IgD-negative memory B cell (primary cell): ENCODE results near the gene IQCN. TPM values are rescaled to one million over a fixed set of nuclear protein-coding genes. Genes with fewer than 3 reads are reported as not detected.

ENCODE experiments used
- H3K27ac Mint-ChIP-seq, 3 donors: one replicate each; pipeline ENCODE4 v1.8.0; 2020 to 2022; ENCODE audit warnings: mild to moderate bottlenecking in 3 of 3, mixed read lengths in 3 of 3, moderate library complexity in 1 of 3
- H3K27me3 Mint-ChIP-seq: one replicate; pipeline ENCODE4 v1.8.0; 2021; ENCODE audit warnings: mixed read lengths
- H3K36me3 Mint-ChIP-seq: one replicate; pipeline ENCODE4 v1.8.0; 2020; ENCODE audit warnings: mild to moderate bottlenecking, mixed read lengths
- H3K4me1 Mint-ChIP-seq, 3 donors: one replicate each; pipeline ENCODE4 v1.8.0; 2020 to 2022; ENCODE audit warnings: mixed read lengths in 3 of 3, mild to moderate bottlenecking in 1 of 3
- H3K4me3 Mint-ChIP-seq, 4 donors: one replicate each; pipeline ENCODE4 v1.8.0; 2020 to 2022; ENCODE audit warnings: mild to moderate bottlenecking in 4 of 4, mixed read lengths in 4 of 4, moderate library complexity in 3 of 4
- H3K9me3 Mint-ChIP-seq, 3 donors: one replicate each; pipeline ENCODE4 v1.8.0; 2020 to 2021; ENCODE audit warnings: mixed read lengths in 3 of 3, mild to moderate bottlenecking in 1 of 3
- polyA plus RNA-seq: library from polyadenylated mRNA; unstranded; fragments of 300-500 nt; fragmentation: Illumina TruSeq; gene quantifications from one replicate; pipeline ENCODE4 v1.2.3, GENCODE V29; 2021

Gene IQCN
- polyA plus RNA-seq, 1 donor from 2014 or later, result 1.4 TPM

DNA sequence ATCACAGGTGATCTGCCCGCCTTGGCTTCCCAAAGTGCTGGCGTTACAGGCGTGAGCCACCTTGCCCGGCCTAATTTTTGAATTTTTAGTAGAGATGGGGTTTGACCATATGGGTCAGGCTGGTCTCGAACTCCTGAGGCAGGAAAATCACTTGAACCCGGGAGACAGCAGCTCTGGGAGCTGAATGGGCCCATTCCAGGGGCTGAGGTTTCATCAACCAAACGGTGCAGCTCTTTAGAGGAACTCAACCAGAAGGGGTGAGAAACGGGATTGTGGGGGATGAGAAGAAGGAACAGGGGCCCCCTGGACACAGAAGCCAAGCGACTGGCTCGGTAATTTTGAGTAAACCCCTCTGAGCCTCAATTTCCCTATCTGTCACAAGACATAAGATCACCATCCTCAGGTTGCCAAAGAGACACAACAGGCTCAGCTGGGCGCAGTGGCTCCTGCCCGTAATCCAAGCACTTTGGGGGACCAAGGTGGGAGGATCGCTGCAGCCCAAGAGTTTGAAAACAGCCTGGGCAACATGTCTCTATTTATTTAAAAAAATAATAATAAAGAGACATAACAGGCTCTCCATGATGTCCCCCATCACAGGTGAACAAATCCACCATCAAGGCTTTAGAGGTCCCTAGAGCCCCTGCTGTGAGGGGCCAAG is 562 bp downstream of the IQCN start:
- no peaks in the 10 kb centered on the region for H3K9me3 Mint-ChIP-seq

DNA sequence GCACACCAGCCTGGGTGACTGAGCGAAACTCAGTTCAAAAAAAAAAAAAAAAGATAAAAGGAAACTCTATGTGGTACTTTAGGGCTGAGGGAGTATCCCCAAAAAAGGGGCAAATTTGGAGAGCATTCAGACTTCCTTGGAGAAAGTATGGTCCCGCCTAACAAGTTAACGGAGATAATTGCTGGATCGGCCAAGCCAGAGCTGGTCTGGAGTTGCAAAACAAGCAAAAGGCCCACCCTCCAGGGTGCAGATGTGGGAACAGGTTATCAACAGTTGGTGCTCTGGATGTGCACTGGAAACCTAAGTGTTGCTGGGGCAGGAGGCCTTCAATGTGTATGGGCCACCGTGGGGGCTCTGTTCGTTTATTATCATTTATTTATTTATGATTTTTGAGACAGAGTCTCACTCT is 2.8 kb downstream of the IQCN start:
- H3K27me3 Mint-ChIP-seq, result no peaks in the 10 kb centered on the region
- H3K4me1 Mint-ChIP-seq, result peaks cover 2 to 17% (median 13%) of the 10 kb centered on the region in 3 donors
- H3K9me3 Mint-ChIP-seq, result no peaks in the 10 kb centered on the region
- H3K27ac Mint-ChIP-seq, result peak overlapping the region; percentile 83 to 100 (median 87)
- no peaks in the 10 kb centered on the region for H3K36me3 Mint-ChIP-seq
- H3K4me3 Mint-ChIP-seq, result peak overlapping the region in 1 of 4 donors; percentile 99

More for the DNA sequence above, 562 bp downstream of the IQCN start:
- Mint-ChIP-seq H3K27me3 (no peaks in the 10 kb centered on the region), H3K4me1 (peaks cover 7 to 20% (median 18%) of the 10 kb centered on the region in 3 donors), H3K4me3 (peak overlapping the region in 2 of 4 donors; percentile 58 to 99), H3K36me3 (no peaks in the 10 kb centered on the region), H3K27ac (peak overlapping the region; percentile 88 to 100 (median 95))

DNA sequence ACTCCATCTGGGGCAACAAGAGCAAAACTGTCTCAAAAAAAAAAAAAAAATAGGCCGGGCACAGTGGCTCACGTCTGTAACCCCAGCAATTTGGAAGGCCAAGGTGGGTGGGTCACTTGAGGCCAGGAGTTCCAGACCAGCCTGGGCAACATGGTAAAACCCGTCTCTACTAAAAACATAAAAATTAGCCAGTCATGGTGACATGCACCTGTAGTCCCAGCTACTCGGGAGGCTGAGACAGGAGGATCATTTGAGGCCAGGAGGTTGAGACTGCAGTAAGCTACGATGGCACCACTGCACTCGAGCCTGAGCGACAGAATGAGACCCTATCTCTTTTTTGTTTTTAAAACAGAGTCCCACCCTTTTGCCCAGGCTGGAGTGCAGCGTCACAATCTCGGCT is 3.9 kb downstream of the IQCN start:
- Mint-ChIP-seq H3K4me3 (peak overlapping the region in 1 of 4 donors; percentile 26), H3K4me1 (peaks cover 0 to 12% (median 12%) of the 10 kb centered on the region in 3 donors), H3K27ac (peak overlapping the region; percentile 53 to 100 (median 83)), H3K9me3 (no peaks in the 10 kb centered on the region), H3K27me3 (no peaks in the 10 kb centered on the region), H3K36me3 (peaks cover 2% of the 10 kb centered on the region)

DNA sequence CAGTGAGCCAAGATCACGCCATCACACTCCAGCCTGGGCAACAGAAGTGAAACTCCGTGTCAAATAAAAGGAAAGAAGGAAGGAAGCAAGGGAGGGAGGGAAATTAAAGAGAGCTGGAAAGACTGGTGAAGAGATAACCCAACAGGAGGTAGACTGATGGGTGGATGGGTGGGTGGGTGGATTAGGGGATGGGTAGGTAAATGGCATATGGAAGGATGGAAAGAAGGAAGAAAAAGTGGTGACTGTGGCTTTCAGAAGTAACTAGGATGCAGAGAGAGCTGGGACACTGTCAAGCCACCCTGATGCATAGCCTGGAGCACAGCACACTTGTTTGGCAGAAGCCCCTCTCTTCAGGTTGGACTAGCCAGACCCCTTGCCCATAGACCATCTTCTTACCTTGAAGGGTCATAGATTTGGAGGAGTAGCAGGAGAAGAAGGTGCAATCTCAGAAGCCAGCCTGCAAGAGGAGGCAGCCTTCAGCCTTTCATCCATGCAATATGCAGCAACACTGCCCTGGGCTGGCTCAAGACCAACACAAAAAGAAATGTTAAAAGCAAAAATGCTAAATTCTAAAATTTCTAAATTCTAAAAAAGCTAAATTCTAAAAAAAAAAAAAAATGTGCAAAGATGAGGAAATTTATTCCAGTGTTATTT is 5.1 kb downstream of the IQCN start:
- H3K4me1 Mint-ChIP-seq, result peaks cover 0 to 8% (median 4%) of the 10 kb centered on the region in 3 donors
- no peaks in the 10 kb centered on the region for H3K9me3 Mint-ChIP-seq
- H3K27ac Mint-ChIP-seq, result peak overlapping the region; percentile 67 to 100 (median 71)
- peaks cover 2% of the 10 kb centered on the region for H3K36me3 Mint-ChIP-seq
- no peaks in the 10 kb centered on the region for H3K27me3 Mint-ChIP-seq
- H3K4me3 Mint-ChIP-seq, result peak overlapping the region in 1 of 4 donors; percentile 65

- Mint-ChIP-seq H3K36me3 (peaks cover 2% of the 10 kb centered on the region), H3K9me3 (no peaks in the 10 kb centered on the region), H3K27ac (peak overlapping the region in 2 of 3 donors; percentile 74 to 81), H3K4me3 (peak overlapping the region in 1 of 4 donors; percentile 52), H3K27me3 (no peaks in the 10 kb centered on the region), H3K4me1 (peaks cover 0 to 6% (median 4%) of the 10 kb centered on the region in 3 donors)
These were observed 7.2 kb downstream of the IQCN start for GRCh38 chr19:18266771-18267686.

- peak overlapping the region; percentile 53 to 74 (median 59) for H3K27ac Mint-ChIP-seq
- H3K36me3 Mint-ChIP-seq, result peaks cover 2% of the 10 kb centered on the region
- H3K9me3 Mint-ChIP-seq, result no peaks in the 10 kb centered on the region
- H3K4me1 Mint-ChIP-seq, result peaks cover 0 to 2% (median 0%) of the 10 kb centered on the region in 3 donors
- peak overlapping the region in 2 of 4 donors; percentile 33 to 52 for H3K4me3 Mint-ChIP-seq
- H3K27me3 Mint-ChIP-seq, result no peaks in the 10 kb centered on the region
These were observed 8.7 kb downstream of the IQCN start for GRCh38 chr19:18265582-18265981.

DNA sequence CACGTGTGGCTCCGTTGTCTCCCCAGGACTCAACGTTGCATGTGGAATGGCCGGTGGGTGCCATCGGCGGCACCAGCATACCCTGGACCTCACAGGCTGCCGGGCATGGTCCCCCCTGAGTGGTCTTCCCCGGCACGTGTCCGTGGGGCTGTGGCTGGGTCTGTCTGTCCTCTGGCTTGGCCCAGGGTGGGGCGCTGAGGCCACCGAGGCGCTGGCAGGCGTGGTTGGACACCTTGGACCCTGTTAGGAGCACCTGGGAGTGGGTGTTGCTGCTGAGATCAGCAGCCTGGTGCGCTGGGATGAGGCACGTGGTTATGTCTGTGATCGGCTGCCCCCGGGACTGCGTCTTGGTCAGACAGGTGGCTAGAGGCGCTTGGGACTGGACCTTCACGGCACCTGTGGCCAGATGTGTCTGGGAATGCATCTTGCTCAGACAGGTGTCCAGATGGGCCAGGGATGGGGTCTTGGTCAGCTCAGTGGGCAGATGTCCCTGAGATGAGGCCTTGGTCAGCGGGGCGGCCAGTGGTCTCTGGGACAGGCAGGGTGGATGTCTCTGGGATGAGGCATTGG is 9.2 kb downstream of the IQCN start:
- H3K9me3 Mint-ChIP-seq, result no peaks in the 10 kb centered on the region
- H3K4me3 Mint-ChIP-seq, result peak overlapping the region in 1 of 4 donors; percentile 33
- peaks cover 0 to 2% (median 0%) of the 10 kb centered on the region in 3 donors for H3K4me1 Mint-ChIP-seq
- no peaks in the 10 kb centered on the region for H3K27me3 Mint-ChIP-seq
- peak overlapping the region in 2 of 3 donors; percentile 53 to 74 for H3K27ac Mint-ChIP-seq
- peaks cover 2% of the 10 kb centered on the region for H3K36me3 Mint-ChIP-seq

GRCh38 chr19:18264137-18264854 is 10.0 kb downstream of the IQCN start:
- Mint-ChIP-seq H3K36me3 (peaks cover 2% of the 10 kb centered on the region), H3K4me3 (peak overlapping the region in 1 of 4 donors; percentile 26), H3K27ac (peak overlapping the region in 2 of 3 donors; percentile 39 to 74), H3K27me3 (no peaks in the 10 kb centered on the region), H3K4me1 (peaks cover 0 to 2% (median 0%) of the 10 kb centered on the region in 3 donors), H3K9me3 (no peaks in the 10 kb centered on the region)

DNA sequence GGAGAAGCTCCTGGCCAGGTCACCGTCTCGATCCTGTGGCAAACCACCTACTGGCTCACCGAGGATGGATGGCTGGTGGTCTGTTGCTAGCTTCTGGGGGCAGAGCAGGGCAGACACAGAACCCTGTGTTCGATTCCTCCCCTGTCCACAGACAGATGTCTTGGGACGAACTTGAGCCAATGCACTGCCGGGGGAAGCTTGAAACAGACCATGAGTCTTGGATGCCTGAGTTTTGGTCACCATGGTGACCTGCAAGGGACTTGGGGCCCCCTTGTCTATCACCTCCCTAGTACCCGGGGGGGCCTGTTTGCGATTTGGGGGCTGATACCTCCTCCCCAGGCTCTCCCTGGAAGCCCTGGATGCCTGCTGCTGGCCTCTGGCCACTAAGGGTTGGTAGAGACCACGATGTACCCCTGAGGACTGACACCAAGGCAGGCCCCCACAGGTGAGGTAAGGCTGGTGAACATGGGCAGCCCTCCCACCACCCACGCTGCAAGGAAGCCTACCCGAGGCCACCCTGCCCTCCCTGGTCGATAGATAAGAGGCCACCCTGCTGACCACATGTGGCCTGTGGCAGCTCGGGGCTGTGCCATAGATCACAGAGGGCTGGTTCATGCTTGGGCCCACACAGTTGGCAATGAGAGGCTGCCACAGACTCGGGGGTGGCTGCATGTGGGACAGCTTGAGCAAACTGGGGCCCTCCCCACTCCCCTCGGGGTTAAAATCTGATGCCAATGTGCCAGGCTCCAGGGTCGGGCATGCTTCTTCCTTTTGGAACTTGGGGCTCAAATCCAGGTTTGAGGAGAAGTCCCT is 10.7 kb downstream of the IQCN start:
- H3K4me1 Mint-ChIP-seq, result no peaks in the 10 kb centered on the region
- H3K27me3 Mint-ChIP-seq, result no peaks in the 10 kb centered on the region
- H3K27ac Mint-ChIP-seq, result peak overlapping the region in 2 of 3 donors; percentile 57 to 74
- no peaks in the 10 kb centered on the region for H3K9me3 Mint-ChIP-seq
- peaks cover 2% of the 10 kb centered on the region for H3K36me3 Mint-ChIP-seq
- H3K4me3 Mint-ChIP-seq, result peak overlapping the region in 1 of 4 donors; percentile 26

DNA sequence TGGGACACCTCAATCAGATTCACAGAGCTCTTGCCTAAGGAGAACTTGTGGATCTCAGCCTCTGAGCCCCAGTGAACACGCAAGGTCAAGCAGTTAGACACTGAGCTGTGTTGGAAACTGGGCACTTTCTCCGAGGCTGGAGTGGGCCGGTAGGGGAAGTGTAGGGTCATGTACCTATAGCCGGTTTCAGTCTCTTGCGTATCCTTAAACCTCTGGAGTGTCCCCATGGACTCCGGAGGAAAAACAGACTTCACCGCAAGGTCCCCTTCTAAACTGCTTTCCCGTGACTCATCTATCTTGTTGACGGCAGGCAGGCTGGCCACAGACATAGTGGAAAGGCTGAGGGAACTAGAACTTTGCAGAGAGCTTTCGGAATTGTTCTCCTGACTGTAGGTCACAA is 11.3 kb downstream of the IQCN start:
- Mint-ChIP-seq H3K27ac (peak overlapping the region in 1 of 3 donors; percentile 74), H3K4me3 (peak overlapping the region in 1 of 4 donors; percentile 13), H3K27me3 (no peaks in the 10 kb centered on the region), H3K9me3 (no peaks in the 10 kb centered on the region), H3K4me1 (no peaks in the 10 kb centered on the region), H3K36me3 (peaks cover 2% of the 10 kb centered on the region)

- no peaks in the 10 kb centered on the region for H3K27me3 Mint-ChIP-seq
- H3K4me3 Mint-ChIP-seq, result peak overlapping the region in 1 of 4 donors; percentile 61
- no peaks in the 10 kb centered on the region for H3K9me3 Mint-ChIP-seq
- no peaks in the 10 kb centered on the region for H3K4me1 Mint-ChIP-seq
- H3K27ac Mint-ChIP-seq, result peak overlapping the region in 1 of 3 donors; percentile 74
- peaks cover 2% of the 10 kb centered on the region for H3K36me3 Mint-ChIP-seq
These were observed 12.1 kb downstream of the IQCN start for GRCh38 chr19:18262144-18262543.

DNA sequence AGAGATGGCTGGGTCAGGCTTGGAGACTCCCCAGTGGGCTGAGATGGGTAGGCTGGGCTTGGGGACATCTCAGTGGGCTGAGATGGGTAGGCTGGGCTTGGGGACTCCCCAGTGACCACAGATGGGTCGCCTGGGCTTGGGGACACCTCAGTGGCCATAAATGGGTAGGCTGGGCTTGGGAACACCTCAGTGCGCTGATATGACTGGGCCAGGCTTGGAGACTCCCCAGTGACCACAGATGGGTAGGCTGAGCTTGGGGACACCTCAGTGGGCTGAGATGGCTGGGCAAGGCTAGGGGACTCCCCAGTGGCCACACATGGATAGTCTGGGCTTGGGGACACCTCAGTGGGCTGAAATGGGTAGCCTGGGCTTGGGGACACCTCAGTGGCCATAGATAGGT is 12.8 kb downstream of the IQCN start:
- Mint-ChIP-seq H3K4me1 (no peaks in the 10 kb centered on the region), H3K9me3 (no peaks in the 10 kb centered on the region), H3K36me3 (peaks cover 4% of the 10 kb centered on the region), H3K4me3 (no peak overlapping the region), H3K27me3 (no peaks in the 10 kb centered on the region), H3K27ac (peak overlapping the region in 2 of 3 donors; percentile 67 to 74)

- peaks cover under 1 to 6% (median 3%) of the 10 kb centered on the region in 3 donors for H3K4me1 Mint-ChIP-seq
- H3K27ac Mint-ChIP-seq, result peak overlapping the region in 1 of 3 donors; percentile 84
- H3K4me3 Mint-ChIP-seq, result peak overlapping the region in 1 of 4 donors; percentile 39
- H3K36me3 Mint-ChIP-seq, result peaks cover 1% of the 10 kb centered on the region
- H3K9me3 Mint-ChIP-seq, result no peaks in the 10 kb centered on the region
- peaks cover 2% of the 10 kb centered on the region for H3K27me3 Mint-ChIP-seq
These were observed 14.4 kb downstream of the IQCN start for GRCh38 chr19:18259893-18260292.
